GM10248 (cell line): ENCODE results near the gene GLT8D2.

Source experiments
- CTCF ChIA-PET: fragments of 300-600 bp; sonication (Branson Sonifier 250); formaldehyde crosslinking; extraction: SDS; loops from one replicate; lab custom pipeline; 2021; ENCODE audit warnings: antibody characterized with exemption; lab: Yijun Ruan, JAX
- POLR2A ChIA-PET: fragments of 350-650 bp; sonication (Branson Sonifier 250); formaldehyde crosslinking; extraction: SDS; loops from one replicate; lab custom pipeline; 2020; ENCODE audit warnings: antibody characterized with exemption; lab: Yijun Ruan, JAX
- DNase-seq: peaks from one replicate; pipeline ENCODE4 v3.0.0; 2012; ENCODE audit errors: extremely low spot score
- CTCF ChIP-seq: IDR thresholded peaks from 2 replicates; pipeline ENCODE4 v1.5.1; 2012; ENCODE audit warnings: mild to moderate bottlenecking, low read depth; ENCODE audit errors: extremely low read depth, missing control alignments, control extremely low read depth

GLT8D2 gene

GRCh38 chr12:103998976-103999375 lies 51.0 kb downstream of the GLT8D2 start:
- ChIA-PET POLR2A (no interaction called here), CTCF (no interaction called here)
- DNase-seq, result no peak
- TF ChIP-seq CTCF, result no peak

- CTCF ChIA-PET, result no interaction called here
- POLR2A ChIA-PET, result no interaction called here
Observed at GRCh38 chr12:103997286-103997900, 52.6 kb downstream of the GLT8D2 start.

DNA sequence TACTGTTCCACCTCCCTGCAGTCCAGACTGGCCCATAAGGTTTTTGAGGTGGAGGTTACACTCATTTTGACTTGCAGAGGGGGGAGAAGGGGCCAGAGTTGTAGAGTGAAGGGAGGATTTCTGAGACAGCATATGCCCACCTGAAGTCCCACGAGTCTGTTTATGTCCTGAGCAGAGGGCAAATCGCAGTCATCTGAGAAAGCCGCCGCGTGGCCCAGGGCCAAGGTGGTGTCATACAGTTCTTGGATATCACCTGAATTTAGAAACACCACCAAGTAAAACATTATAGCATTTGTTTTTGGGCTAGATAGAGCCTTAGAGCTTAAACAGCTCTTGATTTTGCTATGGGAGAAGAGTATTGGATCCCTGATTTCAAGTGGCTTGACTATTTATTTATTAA lies 53.4 kb downstream of the GLT8D2 start:
- POLR2A ChIA-PET, result no interaction called here
- CTCF ChIA-PET, result interaction anchor here (1.3 to 1.4 kb wide), 2 partner anchors 13 to 112 kb away, joined by 3 to 4 read pairs; no protein-coding TSS in a partner anchor
- TF ChIP-seq CTCF, result no peak
- no peak for DNase-seq

More at GRCh38 chr12:103997286-103997900, 52.6 kb downstream of the GLT8D2 start:
- no peak for DNase-seq
- no peak for TF ChIP-seq CTCF

DNA sequence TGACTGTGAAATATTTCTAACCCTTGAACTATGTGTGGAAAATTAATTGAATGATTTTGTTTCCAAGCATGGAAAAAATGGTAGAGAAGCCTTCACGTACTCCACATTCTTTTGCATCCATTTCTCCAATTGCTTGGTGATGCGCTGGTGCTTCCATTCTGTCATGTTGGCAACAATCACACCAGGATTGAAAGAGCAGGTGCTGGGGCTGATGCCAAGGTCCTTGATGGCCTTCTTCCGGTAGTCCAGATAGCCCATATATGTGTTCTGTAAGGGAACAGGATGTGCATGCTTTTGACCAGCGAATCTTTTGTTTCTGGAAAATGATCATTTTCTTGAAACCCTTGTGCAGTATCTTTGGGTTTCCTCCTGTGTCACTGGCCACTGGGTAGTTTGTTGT lies 55.8 kb downstream of the GLT8D2 start:
- CTCF ChIA-PET, result no interaction called here
- TF ChIP-seq CTCF, result no peak
- POLR2A ChIA-PET, result no interaction called here
- no peak for DNase-seq

DNA sequence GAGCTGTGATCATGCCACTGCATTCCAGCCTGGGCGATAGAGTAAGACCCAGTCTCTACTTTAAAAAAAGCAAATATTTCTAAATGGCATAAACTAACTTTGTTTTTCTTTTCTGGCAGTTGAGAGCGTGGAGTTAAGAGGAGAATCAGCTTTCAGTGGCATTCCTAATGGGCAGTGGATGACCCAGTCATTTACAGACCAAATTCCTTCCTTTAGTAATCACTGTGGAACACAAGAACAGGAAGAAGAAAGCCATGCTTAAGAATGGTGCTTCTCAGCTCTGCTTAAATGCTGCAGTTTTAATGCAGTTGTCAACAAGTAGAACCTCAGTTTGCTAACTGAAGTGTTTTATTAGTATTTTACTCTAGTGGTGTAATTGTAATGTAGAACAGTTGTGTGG lies 63.2 kb downstream of the GLT8D2 start:
- ChIA-PET POLR2A (no interaction called here), CTCF (no interaction called here)
- DNase-seq, result no peak
- no peak for TF ChIP-seq CTCF

DNA sequence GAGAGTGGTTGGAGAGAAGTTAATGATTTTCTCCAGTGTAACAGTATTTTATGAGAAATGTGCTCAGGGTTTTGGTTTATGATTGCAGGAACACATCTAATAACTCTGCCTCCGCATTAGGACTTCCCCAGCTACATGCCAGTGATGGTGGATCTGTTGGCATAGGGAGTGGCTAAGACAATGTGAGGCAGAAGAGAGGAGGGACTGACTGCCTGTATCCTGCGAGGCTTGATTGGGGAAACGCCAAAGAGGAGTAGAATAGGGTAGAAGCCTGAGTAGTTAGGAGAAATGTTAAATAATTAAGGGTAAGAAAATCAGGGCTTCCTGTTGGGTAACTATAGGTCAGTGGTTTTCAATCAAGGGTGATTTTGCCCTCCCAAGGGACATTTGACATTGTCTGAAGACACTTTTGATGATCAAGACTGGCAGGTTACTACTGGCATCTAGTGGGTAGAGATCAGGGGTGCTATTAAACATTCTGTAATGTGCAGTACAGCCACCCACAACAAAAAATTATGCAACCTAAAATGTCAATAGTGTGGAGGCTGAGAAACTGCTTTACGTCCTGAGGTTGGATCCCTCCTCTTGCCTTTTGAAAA lies 71.5 kb downstream of the GLT8D2 start:
- CTCF ChIA-PET, result interaction anchor here (1.6 kb wide), 1 partner anchor 13 kb away, joined by 4 read pairs; the partner anchor contains the start of gene TDG
- POLR2A ChIA-PET, result no interaction called here
- no peak for DNase-seq
- no peak for TF ChIP-seq CTCF
